Endothelial cell of umbilical vein (primary cell): ENCODE data around the gene ZMYM4. TPM values are rescaled to one million over a fixed set of nuclear protein-coding genes. Genes with fewer than 3 reads are reported as not detected.

Experiments used
- BruUV-seq: library from RNA; stranded (reverse); fragments of 400-500 nt; replicated peaks from 2 replicates; lab custom pipeline; 2021; lab: Mats Ljungman, UMichigan
- CTCF ChIA-PET: fragments of 300-600, 350-600 bp; sonication (Branson Sonifier 250); formaldehyde crosslinking; loops from one replicate; lab custom pipeline; 2021; ENCODE audit warnings: antibody characterized with exemption, inconsistent platforms; lab: Charles Lee
- POLR2A ChIA-PET: fragments of 300-600, 350-600 bp; sonication (Branson Sonifier 250); formaldehyde crosslinking; loops from one replicate; lab custom pipeline; 2021; ENCODE audit warnings: antibody characterized with exemption, inconsistent platforms; lab: Charles Lee
- DNase-seq: peaks from one replicate; pipeline ENCODE4 v3.0.0-alpha.2; 2011; ENCODE audit warnings: low read depth, low spot score
- FAIRE-seq: peaks from 2 replicates; lab custom pipeline; 2011; peaks lifted over from hg19 to GRCh38; lab: Jason Lieb, UNC
- H2AFZ ChIP-seq: 2 replicates; pipeline ENCODE4 v1.6.0; 2012; ENCODE audit warnings: low read depth, low read length, control low read depth, inconsistent platforms
- H3K27ac ChIP-seq: 2 replicates; pipeline ENCODE4 v1.5.1; 2011; ENCODE audit warnings: low read depth, mild to moderate bottlenecking, control low read depth, low read length, moderate library complexity; ENCODE audit not compliant: insufficient read depth
- H3K27me3 ChIP-seq, 2 experiments: 2 replicates each; pipeline versions ENCODE4 v1.6.0 to v1.6.1; 2011; ENCODE audit warnings: low read length in 2 of 2, mixed read lengths in 1 of 2; ENCODE audit not compliant: control insufficient read depth in 2 of 2, insufficient read depth in 2 of 2
- H3K36me3 ChIP-seq, 2 experiments: 2 replicates in 1 of 2; 3 replicates in 1 of 2; pipeline ENCODE4 v1.5.1; 2011; ENCODE audit warnings: low read length in 2 of 2, mild to moderate bottlenecking in 1 of 2, moderate library complexity in 1 of 2; ENCODE audit not compliant: control insufficient read depth in 2 of 2, insufficient read depth in 2 of 2; ENCODE audit errors: extremely low read depth in 1 of 2
- H3K4me1 ChIP-seq: 3 replicates; pipeline ENCODE4 v1.5.1; 2011; ENCODE audit warnings: mild to moderate bottlenecking, low read length; ENCODE audit not compliant: control insufficient read depth, insufficient read depth; ENCODE audit errors: extremely low read depth
- H3K4me2 ChIP-seq: 2 replicates; pipeline ENCODE4 v1.6.1; 2011; ENCODE audit warnings: low read length, control low read depth, mixed read lengths; ENCODE audit not compliant: insufficient read depth
- H3K4me3 ChIP-seq, 3 experiments: fragments of 200-600 bp in 1 of 3; sonication (generic), shearing (Covaris generic) in 1 of 3; replicated peaks in 1 of 3; 2 replicates each; pipeline ENCODE4 v1.5.1; 2011 to 2016; ENCODE audit warnings: control low read depth in 3 of 3, low read length in 3 of 3, mild to moderate bottlenecking in 2 of 3, inconsistent platforms in 1 of 3, low read depth in 1 of 3, moderate library complexity in 1 of 3; ENCODE audit not compliant: insufficient read depth in 1 of 3
- H3K79me2 ChIP-seq: 2 replicates; pipeline ENCODE4 v1.6.0; 2012; ENCODE audit warnings: low read length, inconsistent platforms; ENCODE audit not compliant: control insufficient read depth, insufficient read depth
- H3K9ac ChIP-seq: replicated peaks from 2 replicates; pipeline ENCODE3; 2011; ENCODE audit warnings: low read length, control low read depth; ENCODE audit not compliant: insufficient read depth; ENCODE audit errors: extremely low read depth
- H3K9me1 ChIP-seq: replicated peaks from 3 replicates; pipeline ENCODE4 v1.6.0; 2011; ENCODE audit warnings: mild to moderate bottlenecking, low read length; ENCODE audit not compliant: control insufficient read depth, insufficient read depth; ENCODE audit errors: extremely low read depth
- H3K9me3 ChIP-seq: replicated peaks from 2 replicates; pipeline ENCODE4 v1.5.1; 2012; ENCODE audit warnings: low read length, inconsistent platforms; ENCODE audit not compliant: control insufficient read depth, insufficient read depth
- H4K20me1 ChIP-seq: replicated peaks from 2 replicates; pipeline ENCODE3; 2011; ENCODE audit warnings: mild to moderate bottlenecking, low read length; ENCODE audit not compliant: control insufficient read depth, insufficient read depth; ENCODE audit errors: extremely low read depth
- CTCF ChIP-seq, 2 donors: IDR thresholded peaks; 1 replicate in 1 of 2; 2 replicates in 1 of 2; pipeline ENCODE4 v1.5.1; 2011; ENCODE audit warnings: low read length in 2 of 2, mild to moderate bottlenecking in 2 of 2, moderate library complexity in 2 of 2, control low read depth in 1 of 2, inconsistent platforms in 1 of 2, low read depth in 1 of 2; ENCODE audit not compliant: insufficient read depth in 1 of 2; ENCODE audit errors: extremely low read depth in 1 of 2
- EZH2 ChIP-seq: IDR thresholded peaks from 2 replicates; pipeline ENCODE4 v1.6.1; 2012; ENCODE audit warnings: borderline replicate concordance, low read depth, mild to moderate bottlenecking, moderate library complexity, low read length, inconsistent platforms; ENCODE audit not compliant: severe bottlenecking
- FOS ChIP-seq: IDR thresholded peaks from 2 replicates; pipeline ENCODE4 v1.6.1; 2011; ENCODE audit warnings: mild to moderate bottlenecking, low read length, moderate library complexity, borderline replicate concordance; ENCODE audit not compliant: insufficient read depth
- GATA2 ChIP-seq: IDR thresholded peaks from 2 replicates; pipeline ENCODE4 v1.7.0; 2011; ENCODE audit warnings: low read depth, mild to moderate bottlenecking, moderate library complexity, mixed read lengths, low read length; ENCODE audit not compliant: insufficient read length, insufficient read depth
- JUN ChIP-seq: IDR thresholded peaks from 2 replicates; pipeline ENCODE4 v1.6.1; 2011; ENCODE audit warnings: borderline replicate concordance, low read depth; ENCODE audit not compliant: insufficient read length, insufficient read depth
- MAX ChIP-seq: IDR thresholded peaks from 2 replicates; pipeline ENCODE4 v1.6.1; 2011; ENCODE audit not compliant: insufficient read depth, insufficient read length
- MYC ChIP-seq: IDR thresholded peaks from one replicate; pipeline ENCODE4 v1.6.1; 2011; ENCODE audit warnings: mild to moderate bottlenecking, low read depth, low read length
- POLR2A ChIP-seq: IDR thresholded peaks from 2 replicates; pipeline ENCODE4 v1.6.1; 2012; ENCODE audit warnings: low read depth, mild to moderate bottlenecking, control low read depth, low read length
- POLR2AphosphoS5 ChIP-seq: IDR thresholded peaks from 2 replicates; pipeline ENCODE4 v1.6.1; 2012; ENCODE audit warnings: low read depth, mild to moderate bottlenecking, control low read depth, low read length, moderate library complexity; ENCODE audit not compliant: insufficient read depth
- dilution Hi-C: fragments of 300-500 bp; cut with MboI; formaldehyde crosslinking; loops from one replicate; pipeline ENCODE4 v1.15.0; 2019; ENCODE audit warnings: low sequenced_read_pairs; ENCODE audit not compliant: extremely low pct_ligation_motif_present
- intact Hi-C: fragments of 100-400 bp; cut with micrococcal nuclease; formaldehyde crosslinking; loops from one replicate; pipeline ENCODE4 v1.10.0; 2022
- polyA plus RNA-seq, 4 experiments: library from polyadenylated mRNA; depleted of rRNA in 3 of 4; stranded (reverse) in 3 of 4; unstranded in 1 of 4; fragments of >200 nt; gene quantifications; 2 replicates each; pipeline versions ENCODE4 v1.2.1 to v1.2.3, GENCODE V29; 2011 to 2012; ENCODE audit warnings: missing spikeins in 1 of 4
- total RNA-seq: library from RNA; stranded (reverse); gene quantifications from 2 replicates; pipeline ENCODE4 v1.2.3, GENCODE V29; 2021

The ZMYM4 gene
- total and polyA plus RNA-seq, 2 donors (not counting 3 experiments of a cell fraction or from before 2014, with no cell fraction given): 15.3 to 65.0 TPM

GRCh38 chr1:35282172-35282571, 13.7 kb downstream of the ZMYM4 start:
- Histone ChIP-seq H3K9me1 (no peaks in the 10 kb centered on the region), H2AFZ (no peak overlapping the region), H3K36me3 (peaks cover 0 to 2% of the 10 kb centered on the region in 2 experiments), H3K27ac (no peak overlapping the region), H4K20me1 (no peaks in the 10 kb centered on the region), H3K27me3 (no peaks in the 10 kb centered on the region), H3K4me3 (no peak overlapping the region), H3K79me2 (peaks cover 71% of the 10 kb centered on the region), H3K4me2 (no peak overlapping the region), H3K9ac (no peak overlapping the region), H3K4me1 (peaks cover 5% of the 10 kb centered on the region), H3K9me3 (no peaks in the 10 kb centered on the region)
- TF ChIP-seq MAX (no peak), POLR2AphosphoS5 (no peak), CTCF (IDR thresholded peaks at IDR 0.05; ENCODE audit: extremely low read depth in 1 of 2, insufficient read depth in 1 of 2, low read depth in 1 of 2, low read length in 2 of 2) (no peak), POLR2A (no peak), FOS (no peak), GATA2 (no peak), MYC (no peak), JUN (no peak), EZH2 (no peak)
- ChIA-PET POLR2A (interaction anchor here (0.7 kb wide), 1 partner anchor 84 kb away, joined by 8 read pairs; no protein-coding TSS in a partner anchor), CTCF (interaction anchor here (0.7 kb wide), 1 partner anchor 52 kb away, joined by 3 read pairs; no protein-coding TSS in a partner anchor)
- dilution Hi-C loops: no loop called here
- no peak for DNase-seq
- no peak for FAIRE-seq
- intact Hi-C loops: loop anchor here (10.0 kb wide), 1 partner anchor 273 kb away; the partner anchor contains the start of genes KIAA0319L and NCDN
- no TSS peak for BruUV-seq
